ENCODE measurements around the gene GMDS. TPM values are rescaled to one million over a fixed set of nuclear protein-coding genes. Genes with fewer than 3 reads are reported as not detected.

The GMDS gene
- total and polyA plus RNA-seq, 2 donors (not counting 3 experiments of a cell fraction or from before 2014, with no cell fraction given): 9.8 to 23.5 TPM

DNA sequence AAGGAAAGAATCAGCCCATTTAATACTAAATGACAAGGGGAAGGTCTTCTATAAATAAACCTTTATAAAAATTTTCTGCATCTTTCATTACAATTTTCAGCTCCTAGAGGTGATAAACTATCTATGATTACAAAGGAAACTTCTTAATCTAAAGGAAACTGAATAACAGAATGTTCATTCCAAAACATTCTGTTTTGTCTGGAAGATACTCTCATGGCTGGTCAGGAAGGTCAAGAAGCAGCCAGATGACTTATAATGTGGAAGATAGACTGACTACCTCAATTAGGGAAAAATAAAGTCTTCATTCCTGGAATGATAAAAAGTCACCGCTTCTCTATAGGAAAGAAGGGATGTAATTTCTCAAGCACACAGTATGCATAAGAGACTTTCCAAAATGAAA lies 131.3 kb downstream of the GMDS start:
- no peaks in the 10 kb centered on the region for H3K9me3 ChIP-seq (replicated peaks; ENCODE audit: control insufficient read depth, insufficient read depth, low read length)
- H3K4me1 ChIP-seq (ENCODE audit: control insufficient read depth, extremely low read depth, insufficient read depth, low read length): peaks cover 40% of the 10 kb centered on the region
- peak; percentile 89 for DNase-seq (ENCODE audit: low read depth, low spot score)
- H3K36me3 ChIP-seq (ENCODE audit: control insufficient read depth in 2 of 2, extremely low read depth in 1 of 2, insufficient read depth in 2 of 2, low read length in 2 of 2): no peaks in the 10 kb centered on the region
- H3K27me3 ChIP-seq (ENCODE audit: control insufficient read depth in 2 of 2, insufficient read depth in 2 of 2, low read length in 2 of 2): no peaks in the 10 kb centered on the region
- TF ChIP-seq GATA2 (IDR thresholded peaks at IDR 0.05; ENCODE audit: insufficient read depth, insufficient read length, low read depth, low read length) (peak; percentile 54), MYC (IDR thresholded peaks at IDR 0.05; ENCODE audit: low read depth, low read length) (no peak), FOS (IDR thresholded peaks at IDR 0.05; ENCODE audit: borderline replicate concordance, insufficient read depth, low read length) (peak; percentile 26)
- H3K4me3 ChIP-seq (replicated peaks in 1 of 3; ENCODE audit: insufficient read depth in 1 of 3, low read depth in 1 of 3, low read length in 3 of 3): no peak overlapping the region
- CTCF ChIA-PET: interaction anchor here (1.0 to 1.4 kb wide), 2 partner anchors 10 to 81 kb away, joined by 4 to 6 read pairs; no protein-coding TSS in a partner anchor
- no peaks in the 10 kb centered on the region for H4K20me1 ChIP-seq (replicated peaks; ENCODE audit: control insufficient read depth, extremely low read depth, insufficient read depth, low read length)
- no peaks in the 10 kb centered on the region for H3K9me1 ChIP-seq (replicated peaks; ENCODE audit: control insufficient read depth, extremely low read depth, insufficient read depth, low read length)
- POLR2A ChIA-PET: no interaction called here
- no peak overlapping the region for H3K9ac ChIP-seq (replicated peaks; ENCODE audit: extremely low read depth, insufficient read depth, low read length)
- intact Hi-C loops (cut with micrococcal nuclease) (loop anchor here (5.0 kb wide), 2 partner anchors 133 to 653 kb away; partner anchors contain the start of genes GMDS and WRNIP1), dilution Hi-C loops (cut with MboI; ENCODE audit: extremely low pct_ligation_motif_present, low sequenced_read_pairs) (loop anchor here (25.0 kb wide), 3 partner anchors 327 to 523 kb away; partner anchors contain the start of gene FOXC1)
- no peak for FAIRE-seq
- H3K79me2 ChIP-seq (ENCODE audit: control insufficient read depth, insufficient read depth, low read length): no peaks in the 10 kb centered on the region
- peak overlapping the region; percentile 26 for H3K27ac ChIP-seq (ENCODE audit: insufficient read depth, low read depth, low read length)
- no TSS peak for BruUV-seq (replicated peaks)
- H3K4me2 ChIP-seq (ENCODE audit: insufficient read depth, low read length): peak overlapping the region; percentile 63
- H2AFZ ChIP-seq (ENCODE audit: low read depth, low read length): no peak overlapping the region

DNA sequence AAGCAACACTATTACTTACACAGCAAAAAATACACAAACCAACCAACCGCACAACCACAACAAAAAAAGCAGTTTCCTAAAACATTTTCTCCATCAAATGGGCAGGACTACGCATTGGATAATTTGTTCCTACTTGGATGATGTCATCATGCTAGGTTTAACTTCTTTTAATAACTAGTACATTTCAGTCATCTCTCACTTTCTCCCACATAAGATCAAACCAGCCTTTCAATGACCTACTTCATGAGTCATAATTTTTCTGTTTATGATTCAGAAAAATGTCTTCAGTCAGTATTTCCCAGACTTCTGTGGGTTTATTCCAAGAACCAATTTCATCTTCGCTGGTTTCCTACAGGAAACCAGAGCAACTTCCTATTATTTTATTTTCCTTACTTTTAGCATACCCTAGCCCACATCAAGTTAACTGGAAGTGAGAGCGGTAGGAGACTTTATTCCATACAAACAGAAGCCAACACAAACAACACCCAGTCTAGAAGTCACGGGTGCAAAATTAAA lies 134.2 kb downstream of the GMDS start:
- dilution Hi-C loops (cut with MboI; ENCODE audit: extremely low pct_ligation_motif_present, low sequenced_read_pairs) (loop anchor here (25.0 kb wide), 3 partner anchors 324 to 526 kb away; partner anchors contain the start of gene FOXC1), intact Hi-C loops (cut with micrococcal nuclease) (loop anchor here (1.0 to 5.0 kb wide), 5 partner anchors 13 to 656 kb away; partner anchors contain the start of genes FOXC1, GMDS and WRNIP1)
- POLR2A ChIA-PET: no interaction called here
- DNase-seq (ENCODE audit: low read depth, low spot score): peak; percentile 97
- Histone ChIP-seq H3K9ac (replicated peaks; ENCODE audit: extremely low read depth, insufficient read depth, low read length) (peak overlapping the region; percentile 72), H3K9me3 (replicated peaks; ENCODE audit: control insufficient read depth, insufficient read depth, low read length) (no peaks in the 10 kb centered on the region), H3K79me2 (ENCODE audit: control insufficient read depth, insufficient read depth, low read length) (no peaks in the 10 kb centered on the region), H3K4me1 (ENCODE audit: control insufficient read depth, extremely low read depth, insufficient read depth, low read length) (peaks cover 40% of the 10 kb centered on the region), H4K20me1 (replicated peaks; ENCODE audit: control insufficient read depth, extremely low read depth, insufficient read depth, low read length) (no peaks in the 10 kb centered on the region), H3K4me3 (replicated peaks in 1 of 3; ENCODE audit: insufficient read depth in 1 of 3, low read depth in 1 of 3, low read length in 3 of 3) (peak overlapping the region in 1 of 3 experiments; percentile 51), H3K36me3 (ENCODE audit: control insufficient read depth in 2 of 2, extremely low read depth in 1 of 2, insufficient read depth in 2 of 2, low read length in 2 of 2) (no peaks in the 10 kb centered on the region), H3K9me1 (replicated peaks; ENCODE audit: control insufficient read depth, extremely low read depth, insufficient read depth, low read length) (no peaks in the 10 kb centered on the region), H3K4me2 (ENCODE audit: insufficient read depth, low read length) (peak overlapping the region; percentile 92), H2AFZ (ENCODE audit: low read depth, low read length) (no peak overlapping the region), H3K27ac (ENCODE audit: insufficient read depth, low read depth, low read length) (peak overlapping the region; percentile 76), H3K27me3 (ENCODE audit: control insufficient read depth in 2 of 2, insufficient read depth in 2 of 2, low read length in 2 of 2) (no peaks in the 10 kb centered on the region)
- FAIRE-seq: peak; percentile 82
- CTCF ChIA-PET: interaction anchor here (0.6 to 1.9 kb wide), 8 partner anchors 9 to 500 kb away, joined by 3 to 12 read pairs (median 4); no protein-coding TSS in a partner anchor
- BruUV-seq (replicated peaks): no TSS peak
- TF ChIP-seq POLR2AphosphoS5 (IDR thresholded peaks at IDR 0.05; ENCODE audit: insufficient read depth, low read depth, low read length) (peak; percentile 67), JUN (IDR thresholded peaks at IDR 0.05; ENCODE audit: borderline replicate concordance, insufficient read depth, insufficient read length, low read depth) (peak; percentile 99), GATA2 (IDR thresholded peaks at IDR 0.05; ENCODE audit: insufficient read depth, insufficient read length, low read depth, low read length) (peak; percentile 61), EZH2 (IDR thresholded peaks at IDR 0.05; ENCODE audit: borderline replicate concordance, low read depth, low read length, severe bottlenecking) (no peak), FOS (IDR thresholded peaks at IDR 0.05; ENCODE audit: borderline replicate concordance, insufficient read depth, low read length) (peak; percentile 91)
- TF ChIP-seq, protein P1, sequence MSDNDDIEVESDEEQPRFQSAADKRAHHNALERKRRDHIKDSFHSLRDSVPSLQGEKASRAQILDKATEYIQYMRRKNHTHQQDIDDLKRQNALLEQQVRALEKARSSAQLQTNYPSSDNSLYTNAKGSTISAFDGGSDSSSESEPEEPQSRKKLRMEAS (IDR thresholded peaks at IDR 0.05; ENCODE audit: insufficient read depth, insufficient read length): no peak
- TF ChIP-seq, protein P2, sequence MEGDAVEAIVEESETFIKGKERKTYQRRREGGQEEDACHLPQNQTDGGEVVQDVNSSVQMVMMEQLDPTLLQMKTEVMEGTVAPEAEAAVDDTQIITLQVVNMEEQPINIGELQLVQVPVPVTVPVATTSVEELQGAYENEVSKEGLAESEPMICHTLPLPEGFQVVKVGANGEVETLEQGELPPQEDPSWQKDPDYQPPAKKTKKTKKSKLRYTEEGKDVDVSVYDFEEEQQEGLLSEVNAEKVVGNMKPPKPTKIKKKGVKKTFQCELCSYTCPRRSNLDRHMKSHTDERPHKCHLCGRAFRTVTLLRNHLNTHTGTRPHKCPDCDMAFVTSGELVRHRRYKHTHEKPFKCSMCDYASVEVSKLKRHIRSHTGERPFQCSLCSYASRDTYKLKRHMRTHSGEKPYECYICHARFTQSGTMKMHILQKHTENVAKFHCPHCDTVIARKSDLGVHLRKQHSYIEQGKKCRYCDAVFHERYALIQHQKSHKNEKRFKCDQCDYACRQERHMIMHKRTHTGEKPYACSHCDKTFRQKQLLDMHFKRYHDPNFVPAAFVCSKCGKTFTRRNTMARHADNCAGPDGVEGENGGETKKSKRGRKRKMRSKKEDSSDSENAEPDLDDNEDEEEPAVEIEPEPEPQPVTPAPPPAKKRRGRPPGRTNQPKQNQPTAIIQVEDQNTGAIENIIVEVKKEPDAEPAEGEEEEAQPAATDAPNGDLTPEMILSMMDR (IDR thresholded peaks at IDR 0.05; ENCODE audit: extremely low read depth in 1 of 2, insufficient read depth in 1 of 2, low read depth in 1 of 2, low read length in 2 of 2): no peak

Measured in endothelial cell of umbilical vein (primary cell).